Stimulated activated CD8-positive, alpha-beta memory T cell treated with anti-CD3 and anti-CD28 coated beads, Interleukin-15, amount 100 ng/mL, for 4 hours (primary cell): ENCODE data around the gene THSD7B.

Source experiments
- DNase-seq, 2 donors: peaks; one replicate each; pipeline ENCODE4 v3.0.0-alpha.2; 2020; ENCODE audit warnings: low read depth in 2 of 2

The THSD7B gene

DNA sequence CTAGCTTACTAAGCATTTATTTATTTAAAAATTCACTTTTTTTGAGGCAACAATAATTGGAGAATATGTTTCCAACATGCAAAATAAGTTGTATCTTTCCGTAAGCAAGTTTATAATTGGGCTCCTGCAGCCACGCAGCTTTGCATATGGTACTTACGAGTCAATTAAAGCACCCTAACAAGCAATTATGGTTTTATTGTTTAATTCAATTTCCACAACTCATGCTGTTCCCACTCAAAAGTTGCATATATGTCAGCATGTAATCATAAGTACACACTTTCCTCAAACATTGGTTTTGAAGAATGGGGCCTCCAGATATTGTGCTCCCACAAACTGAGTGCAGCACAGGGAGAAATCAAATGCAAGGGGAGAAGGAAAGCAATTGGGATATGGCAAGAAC is 613.8 kb downstream of the THSD7B start:
- DNase-seq: no peak

DNA sequence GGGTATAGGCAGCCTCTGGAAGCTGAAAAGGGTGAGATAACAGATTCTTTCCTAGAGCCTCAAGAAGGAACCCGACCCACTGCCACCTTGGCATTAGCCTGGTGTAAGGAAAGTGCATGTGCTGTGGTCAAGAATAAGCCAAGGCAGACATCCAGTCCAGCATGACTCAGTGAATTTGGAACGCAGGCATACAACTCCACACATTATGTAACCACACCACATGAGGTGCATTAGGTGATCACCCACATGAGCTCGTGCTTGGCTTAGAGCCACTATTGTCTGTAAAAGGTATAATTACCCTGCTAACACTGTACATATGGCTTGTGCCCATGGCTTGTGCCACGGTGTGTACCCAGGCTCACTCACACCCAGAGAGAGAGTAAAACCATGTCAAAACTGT is 615.3 kb downstream of the THSD7B start:
- DNase-seq: no peak

DNA sequence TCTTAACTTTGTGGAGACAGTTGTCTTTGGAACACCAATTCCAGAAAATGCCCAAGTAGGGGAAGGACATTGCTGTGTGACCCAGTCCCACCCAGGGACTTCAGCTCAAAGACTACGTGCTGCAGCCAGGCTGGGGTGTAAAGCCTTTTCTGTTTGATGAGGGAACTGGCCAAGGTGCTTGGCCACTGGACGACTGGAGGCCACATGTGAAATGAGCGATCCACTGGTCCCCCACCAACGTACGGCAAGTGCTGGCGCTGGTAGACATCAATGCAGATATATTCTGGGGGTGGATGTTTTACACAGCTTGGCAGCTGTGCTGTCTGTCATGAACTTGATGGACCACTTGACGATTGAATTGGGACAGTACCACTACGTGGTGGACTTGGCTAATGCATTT is 616.4 kb downstream of the THSD7B start:
- DNase-seq: no peak

DNA sequence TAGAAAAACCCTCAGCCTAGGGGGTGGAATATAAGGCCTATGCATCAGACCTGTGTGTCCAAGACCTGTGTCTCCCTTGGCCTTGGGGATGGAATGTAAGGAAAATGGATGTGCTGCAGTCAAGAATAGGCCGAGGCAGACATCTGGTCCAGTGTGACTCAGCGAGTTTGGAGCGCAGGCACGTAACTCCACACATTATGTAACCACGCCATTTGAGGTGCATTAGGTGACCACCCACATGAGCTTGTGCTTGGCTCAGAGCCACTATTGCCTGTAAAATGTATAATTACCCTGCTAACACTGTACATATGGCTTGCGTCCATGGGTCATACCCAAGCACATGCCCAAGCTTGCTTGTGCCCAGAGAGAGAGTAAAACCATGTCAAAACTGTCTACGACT is 618.0 kb downstream of the THSD7B start:
- DNase-seq: no peak

DNA sequence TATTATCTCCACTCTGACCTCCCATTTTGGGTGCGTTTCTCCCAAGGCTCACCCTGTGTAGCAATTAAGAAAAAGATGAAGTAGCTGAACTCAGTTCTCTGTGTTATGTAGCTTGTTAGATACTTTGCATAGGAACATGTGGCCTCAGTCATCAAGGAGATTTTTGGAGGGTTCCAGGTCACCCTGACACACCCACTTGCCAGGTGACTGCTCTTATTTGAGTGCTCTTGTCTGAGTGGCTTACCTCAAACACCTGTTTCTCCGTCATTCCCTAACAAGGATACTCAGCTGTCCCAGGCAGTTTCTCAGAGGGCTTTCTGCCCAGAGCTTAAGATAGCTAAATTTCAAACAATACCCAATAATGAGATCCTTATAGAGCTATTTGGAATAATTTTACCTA is 621.7 kb downstream of the THSD7B start:
- DNase-seq: no peak

DNA sequence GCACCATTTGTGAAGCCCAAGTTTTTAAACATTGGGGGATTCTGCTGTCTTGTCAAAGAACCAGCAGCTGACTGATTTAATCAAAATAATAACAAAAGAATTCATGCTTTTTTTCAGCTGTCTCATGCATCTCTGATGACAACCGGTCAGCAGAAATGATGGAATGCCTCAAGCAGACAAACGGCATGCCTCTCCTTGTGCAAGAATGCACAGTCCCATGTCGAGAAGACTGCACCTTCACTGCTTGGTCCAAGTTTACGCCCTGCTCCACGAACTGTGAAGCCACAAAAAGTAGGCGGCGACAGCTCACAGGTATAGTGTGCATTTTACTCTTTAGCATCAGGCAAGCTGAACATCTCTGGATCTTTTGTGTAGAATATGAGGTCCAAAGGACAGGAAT is 640.2 kb downstream of the THSD7B start:
- no peak for DNase-seq

DNA sequence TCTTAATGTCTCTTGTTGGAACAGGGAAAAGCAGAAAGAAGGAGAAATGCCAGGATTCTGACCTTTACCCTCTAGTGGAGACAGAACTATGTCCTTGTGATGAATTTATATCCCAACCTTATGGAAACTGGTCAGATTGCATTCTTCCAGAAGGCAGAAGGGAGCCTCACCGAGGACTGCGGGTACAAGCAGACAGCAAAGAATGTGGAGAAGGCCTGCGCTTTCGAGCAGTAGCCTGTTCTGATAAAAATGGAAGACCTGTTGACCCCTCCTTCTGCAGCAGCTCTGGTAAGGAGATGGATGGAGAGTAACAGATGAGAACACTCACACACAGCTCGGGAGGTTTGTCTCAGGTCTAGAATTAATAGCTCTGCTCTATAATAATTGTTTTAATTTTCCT is 646.2 kb downstream of the THSD7B start:
- DNase-seq: no peak

DNA sequence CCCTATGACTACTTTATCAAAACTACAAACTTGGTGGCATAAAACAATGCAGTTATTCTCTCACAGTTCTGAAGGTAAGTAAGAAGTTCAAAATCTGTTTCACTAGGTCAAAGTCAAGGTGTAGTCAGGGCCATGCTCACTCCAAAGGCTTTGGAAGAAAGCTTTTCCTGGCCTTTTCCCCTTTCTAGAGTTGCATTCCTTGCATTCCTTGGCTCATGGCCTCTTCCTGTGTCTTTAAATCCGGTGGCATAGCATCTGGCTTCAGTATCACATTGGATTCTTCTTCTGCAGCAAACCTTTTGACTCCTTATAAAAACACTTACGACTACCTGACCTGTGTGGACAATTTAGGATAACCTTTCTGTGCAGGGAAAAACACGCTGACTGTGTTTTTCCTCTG is 655.4 kb downstream of the THSD7B start:
- DNase-seq: no peak

DNA sequence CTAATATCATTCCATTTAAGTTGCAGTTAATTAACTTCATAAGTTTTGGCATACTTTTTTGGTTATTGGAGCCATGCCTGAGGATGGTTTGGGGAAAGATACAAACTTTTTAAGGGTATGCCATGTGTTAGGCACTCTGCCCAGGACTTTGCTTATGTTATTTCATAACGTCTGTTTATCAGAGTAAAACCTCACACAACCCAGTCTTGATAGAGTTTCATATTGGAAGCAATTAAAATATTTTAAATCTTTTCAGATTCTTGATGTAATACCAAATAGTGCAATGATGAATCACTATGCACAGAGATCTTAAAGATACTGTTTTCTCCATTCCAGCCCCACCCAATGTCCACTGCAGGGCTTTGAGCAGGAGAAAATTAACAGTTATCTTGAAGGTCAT is 669.8 kb downstream of the THSD7B start:
- no peak for DNase-seq

DNA sequence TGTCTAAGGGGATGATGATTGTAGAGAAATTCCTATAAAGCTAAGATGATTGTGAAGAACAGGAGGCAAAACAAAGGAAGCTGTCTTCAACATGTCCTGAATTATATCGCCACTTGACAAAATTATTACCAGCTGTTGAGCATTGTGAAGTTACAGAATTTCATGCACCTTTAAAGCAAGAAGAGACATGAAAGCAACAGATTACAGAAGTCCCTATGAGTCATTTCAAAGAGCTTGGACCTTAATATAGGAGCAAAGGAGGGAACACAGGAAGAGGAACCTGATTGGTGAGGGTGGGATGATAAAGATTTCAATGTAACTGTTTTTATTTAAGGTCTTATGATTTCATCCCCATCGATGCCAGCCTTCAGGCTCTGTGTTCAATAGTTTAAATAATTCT is 672.0 kb downstream of the THSD7B start:
- DNase-seq: no peak

DNA sequence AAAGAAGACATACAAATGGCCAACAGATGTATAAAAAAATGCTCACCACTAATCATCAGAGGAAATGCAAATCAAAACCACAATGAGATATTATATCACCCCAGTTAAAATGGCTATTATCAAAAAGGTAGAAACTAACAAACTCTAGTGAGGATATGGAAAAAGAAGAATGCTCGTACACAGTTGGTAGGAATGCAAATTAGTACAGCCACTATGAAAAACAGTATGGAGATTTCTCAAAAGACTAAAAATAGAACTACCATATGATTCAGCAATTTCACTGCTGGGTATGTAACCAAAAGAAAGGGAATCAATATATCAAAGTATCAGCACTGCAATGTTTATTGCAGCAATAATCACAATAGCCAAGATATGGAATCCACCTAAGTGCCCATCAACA is 679.6 kb downstream of the THSD7B start:
- DNase-seq: no peak

DNA sequence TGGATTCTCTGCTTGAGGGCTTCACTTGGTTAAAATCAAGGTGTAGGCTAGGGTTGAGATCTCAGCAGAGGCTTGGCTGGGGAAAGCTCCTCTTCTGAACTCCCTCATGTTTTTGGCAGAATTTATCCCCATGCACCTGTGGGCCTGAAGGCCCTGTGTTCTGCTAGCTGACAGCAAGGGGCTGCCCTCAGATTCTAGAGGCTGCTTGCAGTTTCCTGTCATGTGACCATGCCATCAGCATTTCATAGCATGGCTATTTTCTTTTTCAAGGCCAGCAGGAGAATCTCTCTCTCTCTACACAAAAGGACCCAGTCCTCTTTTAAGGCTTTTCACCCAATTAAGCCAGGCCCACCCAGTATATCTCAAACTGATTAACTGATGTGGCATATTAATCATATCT is 684.1 kb downstream of the THSD7B start:
- DNase-seq: no peak

DNA sequence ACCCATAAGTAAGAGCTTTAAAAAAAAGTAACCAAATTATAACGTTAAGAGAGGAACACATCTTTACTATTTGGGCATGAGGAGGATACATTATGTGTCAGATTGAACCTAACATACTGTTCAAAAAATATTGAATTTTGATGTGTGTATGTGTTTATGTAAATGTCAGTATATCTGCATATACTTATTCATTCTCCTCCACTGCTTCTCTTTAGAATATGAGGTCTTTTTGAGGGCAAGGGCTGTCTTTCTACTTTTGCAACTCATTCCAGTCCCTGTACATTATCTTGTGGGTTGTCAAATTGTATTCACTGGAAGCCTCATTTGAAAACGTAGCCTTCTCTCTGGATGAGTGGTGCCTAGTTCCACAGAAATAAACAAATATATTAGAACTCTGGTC is 689.5 kb downstream of the THSD7B start:
- DNase-seq: no peak

DNA sequence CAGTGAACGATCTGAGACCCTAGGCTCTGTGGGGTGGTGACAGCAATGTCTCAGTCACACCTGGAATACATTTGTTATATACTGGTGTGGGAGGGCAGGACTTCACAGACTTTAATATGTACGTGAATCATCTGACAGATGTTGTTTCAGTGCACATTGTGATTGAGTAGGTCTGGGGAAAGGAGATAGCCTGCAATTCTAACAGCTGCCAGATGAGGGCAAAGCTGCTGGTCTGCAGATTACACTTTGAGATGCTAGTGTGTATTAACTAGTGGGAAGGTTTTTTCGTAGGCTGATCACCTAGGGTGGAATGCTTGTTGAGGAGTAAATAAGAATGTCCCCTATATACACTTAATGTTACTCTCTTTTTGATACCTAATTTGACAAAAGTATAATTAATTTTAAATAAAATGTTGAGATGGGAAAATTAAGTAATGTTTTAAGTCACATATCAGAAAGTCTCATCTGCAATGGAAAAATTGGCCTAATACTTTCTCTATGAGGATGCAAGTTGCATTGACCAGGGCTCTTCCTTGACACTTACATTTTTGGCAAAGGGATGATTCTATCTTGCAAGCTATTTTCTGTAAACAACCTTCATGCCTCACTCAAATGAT is 702.0 kb downstream of the THSD7B start:
- DNase-seq: no peak

DNA sequence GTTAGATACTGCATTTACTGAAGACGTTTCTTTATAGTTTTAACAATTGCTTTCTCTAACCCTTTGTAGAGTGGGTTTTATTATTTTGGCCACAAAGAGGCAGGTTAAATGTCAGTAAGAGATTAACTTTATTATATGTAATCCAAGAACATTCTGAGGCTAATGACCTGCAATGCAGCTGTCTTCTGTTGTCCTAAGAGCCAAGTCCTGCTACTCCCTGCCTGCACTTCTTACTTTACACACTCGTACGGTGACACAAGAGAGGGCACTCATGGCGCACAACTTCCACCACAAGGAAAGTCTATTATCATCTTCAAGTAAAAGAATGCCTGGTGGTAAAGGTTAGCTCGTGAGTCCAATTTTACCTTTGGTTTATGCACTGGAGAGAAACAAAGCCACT is 727.9 kb downstream of the THSD7B start:
- no peak for DNase-seq

DNA sequence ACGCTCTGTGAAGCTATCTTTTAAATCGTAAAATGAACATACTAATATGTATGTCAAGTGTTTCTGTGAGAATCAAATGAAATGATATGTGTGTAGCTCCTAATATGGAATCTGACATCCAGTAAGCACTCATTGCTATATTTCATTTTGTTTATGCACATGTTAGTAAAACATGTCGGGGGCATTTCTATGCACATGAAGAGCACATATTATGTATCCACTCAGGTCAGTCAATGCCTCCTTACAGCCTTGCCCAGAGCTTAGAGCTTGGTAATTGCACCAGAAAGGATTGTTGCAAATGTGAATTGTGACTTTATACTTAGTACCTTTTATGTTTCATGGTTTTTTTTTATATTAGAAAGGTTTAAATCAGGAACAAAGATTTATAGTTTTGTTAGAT is 735.3 kb downstream of the THSD7B start:
- DNase-seq: no peak

DNA sequence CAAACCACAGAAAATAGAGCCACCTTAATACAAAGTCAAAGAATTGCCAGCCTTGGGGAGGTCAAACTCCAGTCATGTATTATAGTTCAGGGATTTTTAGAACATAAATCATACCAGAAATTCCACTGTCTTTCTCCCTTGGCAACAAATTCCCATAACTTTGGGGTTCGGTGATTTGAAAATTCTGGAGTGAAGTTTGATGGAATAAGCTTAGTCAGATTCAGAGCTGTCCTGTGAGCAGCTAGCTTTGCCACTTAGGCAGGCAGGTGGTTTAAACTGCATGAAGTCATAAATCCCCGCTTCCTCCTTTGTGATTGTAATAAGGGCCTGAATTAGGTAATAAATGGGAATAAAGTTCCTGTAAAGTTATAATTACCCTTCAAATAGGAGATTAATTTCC is 741.9 kb downstream of the THSD7B start:
- DNase-seq: no peak

DNA sequence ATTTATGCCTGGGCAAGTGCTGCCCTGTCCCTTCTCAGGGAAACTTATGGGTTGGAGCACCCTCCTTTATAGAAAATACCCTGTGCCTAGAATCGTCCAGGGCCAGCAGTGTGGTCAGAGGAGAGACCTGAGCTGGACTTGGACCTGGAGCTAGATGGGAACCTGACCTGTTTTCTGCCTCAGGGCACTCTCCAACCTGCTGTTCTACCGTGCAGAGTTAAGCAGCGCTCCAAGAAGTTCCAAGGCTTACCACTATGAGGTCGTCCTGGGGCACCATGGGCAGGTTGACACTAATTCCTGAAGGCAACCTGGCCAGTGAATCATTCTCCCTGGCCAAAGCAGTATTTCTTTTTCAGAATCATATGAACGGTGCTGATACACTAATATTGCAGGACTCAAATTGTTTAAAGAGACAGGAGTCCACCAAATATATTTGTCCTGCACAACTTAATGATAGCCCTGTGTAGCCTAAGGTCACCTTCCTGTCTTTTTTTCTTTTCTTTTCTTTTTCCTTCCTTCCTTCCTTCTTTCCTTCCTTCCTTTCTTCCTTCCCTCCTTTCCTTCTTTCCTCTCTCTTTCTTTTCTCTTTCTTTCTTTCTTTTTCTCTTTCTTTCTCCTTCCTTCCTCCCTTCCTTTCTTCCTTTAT is 743.5 kb downstream of the THSD7B start:
- no peak for DNase-seq

DNA sequence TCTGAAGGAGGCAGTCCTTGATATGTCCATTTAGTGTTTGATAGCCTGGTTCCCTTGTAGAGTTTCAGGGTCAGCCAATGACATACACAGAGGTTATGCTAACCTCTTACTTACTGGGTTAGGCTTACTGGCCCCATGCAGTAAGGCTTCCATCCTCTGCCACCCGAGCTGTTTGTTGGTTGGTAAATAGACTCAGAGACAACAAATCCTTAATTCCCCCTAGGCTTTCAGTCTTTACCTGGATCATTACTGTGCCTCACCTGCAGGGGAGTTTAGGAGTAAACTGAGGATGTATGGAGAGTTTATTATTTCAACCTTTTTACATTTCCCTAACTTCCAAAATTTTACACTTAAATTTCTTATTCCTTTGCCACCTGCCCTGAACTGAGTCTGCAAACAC is 746.2 kb downstream of the THSD7B start:
- DNase-seq: no peak

DNA sequence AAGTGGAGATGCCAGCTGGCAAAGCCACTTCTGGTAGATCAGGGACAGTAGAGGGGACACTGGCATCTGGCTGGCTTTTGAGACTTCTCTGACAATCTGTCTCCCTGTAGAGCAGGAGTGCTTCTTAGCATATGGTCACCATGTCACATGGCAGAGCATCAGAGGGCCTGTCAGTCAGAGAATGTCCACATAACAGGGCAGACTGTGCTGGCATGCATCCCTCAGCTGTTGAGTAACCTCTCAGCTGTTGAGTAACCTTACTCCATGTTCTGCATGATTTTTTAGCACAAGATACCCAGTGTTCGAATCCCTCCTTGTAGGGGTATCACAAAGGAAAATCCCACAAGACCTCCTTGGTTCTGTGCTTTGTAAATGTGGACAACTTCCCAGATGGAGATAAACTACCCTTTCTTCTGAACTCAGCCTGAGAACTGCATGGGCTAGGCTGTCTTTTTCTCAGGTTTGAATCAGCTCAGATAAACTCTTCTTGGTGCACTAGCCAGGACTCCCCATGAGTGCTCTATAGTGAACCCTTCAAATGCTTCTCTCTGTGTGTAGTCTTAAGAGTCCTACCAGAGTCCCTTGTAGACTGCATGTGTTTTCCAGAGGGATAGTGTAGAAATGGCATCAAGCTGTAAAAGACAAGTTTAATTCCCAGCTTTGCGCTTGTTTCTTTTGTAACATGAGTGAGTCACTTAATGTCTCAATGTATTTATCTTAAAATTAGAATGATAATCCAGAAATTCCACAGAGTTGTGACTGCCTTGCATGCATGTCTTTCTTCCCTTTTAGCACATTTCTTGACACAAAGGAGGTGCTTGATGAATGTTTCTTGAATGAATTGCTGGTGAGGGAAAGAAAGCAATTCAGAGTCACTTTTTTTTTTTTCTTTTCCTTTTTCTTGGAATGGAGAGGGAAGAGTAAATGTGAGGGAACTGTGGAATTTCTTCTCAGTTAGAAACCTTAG is 756.6 kb downstream of the THSD7B start:
- no peak for DNase-seq

DNA sequence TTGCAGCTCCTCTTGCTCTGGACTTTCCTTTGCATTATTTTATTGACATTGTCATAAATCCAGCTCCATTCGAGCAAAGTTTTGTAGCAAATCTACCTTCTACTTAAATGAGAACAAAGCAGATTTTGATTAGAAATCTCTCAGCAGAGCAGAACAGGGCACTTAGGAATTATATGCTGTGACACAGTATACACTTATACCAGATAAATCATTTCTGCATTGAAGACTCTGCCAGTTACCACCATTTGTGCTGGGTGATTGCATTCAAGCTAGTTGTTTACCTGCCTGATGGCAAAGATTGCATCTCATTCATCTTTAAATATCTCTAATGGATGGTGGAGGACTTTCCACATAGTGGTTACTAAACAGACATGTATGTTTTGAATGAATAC is 757.3 kb downstream of the THSD7B start:
- DNase-seq: no peak

DNA sequence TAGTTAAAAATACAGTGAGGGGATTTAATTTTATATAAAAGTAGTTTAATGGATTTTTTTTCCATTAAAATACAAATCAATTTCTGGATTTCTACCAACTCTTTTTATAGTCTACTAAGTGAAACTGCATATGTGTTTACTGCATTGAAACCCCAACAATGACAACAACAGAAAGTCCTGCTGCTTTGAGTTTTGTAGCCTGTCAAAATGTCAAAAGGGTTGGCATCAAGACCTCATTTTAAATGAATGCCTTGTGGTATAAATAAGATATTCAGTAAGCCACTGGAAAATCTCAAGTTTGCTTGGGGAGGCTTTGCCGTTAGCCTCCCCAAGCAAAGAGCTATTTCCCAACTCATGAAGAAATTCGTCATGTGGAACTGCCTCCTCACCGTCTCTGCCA is 758.6 kb downstream of the THSD7B start:
- DNase-seq: no peak

DNA sequence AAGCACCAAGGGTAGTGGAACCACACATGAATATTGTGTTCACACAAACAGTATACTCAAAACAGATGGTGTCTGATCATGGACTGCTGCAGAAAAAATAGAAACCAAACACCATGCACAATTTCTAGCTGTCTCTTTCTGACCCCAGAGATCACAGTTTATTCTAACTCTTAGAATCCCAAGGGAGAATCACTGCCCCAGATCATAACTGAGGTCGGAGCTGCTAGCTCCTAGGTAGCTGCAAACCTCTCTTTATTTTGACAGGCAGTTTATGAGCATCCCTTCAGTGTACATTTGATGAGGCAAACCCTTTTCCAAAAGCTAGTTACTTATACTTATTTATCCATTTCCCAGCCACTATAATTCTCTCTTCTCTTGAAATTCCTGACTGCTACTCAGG is 759.8 kb downstream of the THSD7B start:
- no peak for DNase-seq
